Loucy (cell line): ENCODE measurements around the gene PIGP.

Experiments used
- H2AFZ ChIP-seq: fragments of 200-600 bp; sonication (generic); 2 replicates; pipeline ENCODE4 v1.6.0; 2016; ENCODE audit warnings: antibody characterized with exemption, mild to moderate bottlenecking, low read length, moderate library complexity
- H3F3A ChIP-seq: fragments of 200-600 bp; 2 replicates; pipeline ENCODE4 v1.6.0; 2016; ENCODE audit warnings: antibody characterized with exemption, low read depth, mild to moderate bottlenecking
- H3K27me3 ChIP-seq: fragments of 200-600 bp; sonication (generic); 2 replicates; pipeline ENCODE4 v1.6.1; 2014; ENCODE audit warnings: low read length, mild to moderate bottlenecking; ENCODE audit not compliant: insufficient read depth, poor library complexity, severe bottlenecking
- H3K36me3 ChIP-seq: fragments of 200-600 bp; sonication (generic); 2 replicates; pipeline ENCODE4 v1.6.1; 2016; ENCODE audit warnings: low read length; ENCODE audit not compliant: insufficient read depth
- H3K4me1 ChIP-seq: fragments of 200-600 bp; sonication (generic); 2 replicates; pipeline ENCODE4 v1.5.1; 2014; ENCODE audit warnings: low read length, mild to moderate bottlenecking; ENCODE audit not compliant: insufficient read depth, poor library complexity, severe bottlenecking
- H3K4me2 ChIP-seq: fragments of 200-600 bp; sonication (generic); 2 replicates; pipeline ENCODE4 v1.6.0; 2014; ENCODE audit warnings: antibody characterized with exemption, low read length, low read depth, mild to moderate bottlenecking; ENCODE audit not compliant: poor library complexity, severe bottlenecking
- H3K4me3 ChIP-seq: fragments of 200-600 bp; sonication (generic); 2 replicates; pipeline ENCODE4 v1.5.1; 2014; ENCODE audit warnings: low read length, mild to moderate bottlenecking, mixed read lengths; ENCODE audit not compliant: poor library complexity, severe bottlenecking
- H3K79me2 ChIP-seq: fragments of 200-600 bp; sonication (generic); 2 replicates; pipeline ENCODE4 v1.6.1; 2014; ENCODE audit warnings: low read length; ENCODE audit not compliant: insufficient read depth
- H3K9ac ChIP-seq: fragments of 200-600 bp; sonication (generic); 2 replicates; pipeline ENCODE4 v1.6.0; 2014; ENCODE audit warnings: mild to moderate bottlenecking, low read depth, low read length, moderate library complexity; ENCODE audit not compliant: poor library complexity, severe bottlenecking
- H3K9me2 ChIP-seq: fragments of 200-600 bp; sonication (generic); replicated peaks from 2 replicates; pipeline ENCODE4 v1.6.1; 2016; ENCODE audit warnings: low read depth, low read length, mixed read lengths
- H3K9me3 ChIP-seq: fragments of 200-600 bp; sonication (generic); 2 replicates; pipeline ENCODE4 v1.6.1; 2014; ENCODE audit warnings: mild to moderate bottlenecking, antibody characterized with exemption, low read length, low read depth; ENCODE audit not compliant: insufficient read depth
- H4K20me1 ChIP-seq: fragments of 200-600 bp; sonication (generic); 2 replicates; pipeline ENCODE4 v1.6.0; 2014; ENCODE audit warnings: antibody characterized with exemption, low read length, mild to moderate bottlenecking; ENCODE audit not compliant: insufficient read depth, poor library complexity, severe bottlenecking
- EZH2phosphoT487 ChIP-seq: fragments of 200-600 bp; IDR thresholded peaks from 2 replicates; pipeline ENCODE4 v1.6.1; 2018; ENCODE audit warnings: antibody characterized with exemption, mild to moderate bottlenecking, moderate library complexity, borderline replicate concordance
- TF ChIP-seq, protein P1 (sequence below): fragments of 200-600 bp; sonication (generic); conservative IDR thresholded peaks from 2 replicates; pipeline ENCODE4 v1.5.1; 2014; ENCODE audit warnings: mild to moderate bottlenecking, antibody characterized with exemption, low read length

Gene PIGP

DNA sequence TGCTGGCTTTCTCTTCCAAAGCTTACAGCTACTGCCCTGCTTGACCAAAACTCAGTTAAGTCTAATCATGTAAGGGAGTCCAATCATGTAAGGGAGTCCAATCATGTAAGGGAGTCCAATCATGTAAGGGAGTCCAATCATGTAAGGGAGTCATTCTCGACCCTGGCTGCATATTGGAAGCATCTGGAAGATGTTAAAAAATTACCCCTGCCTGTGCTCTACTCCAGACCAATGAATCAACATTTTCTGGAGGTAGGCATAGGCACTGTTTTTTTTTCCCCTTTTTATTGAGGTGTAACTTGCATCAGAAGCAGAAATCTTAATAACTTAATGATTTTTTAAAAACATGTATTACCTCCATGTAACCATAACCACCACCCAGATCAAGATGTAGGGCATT, 9.4 kb downstream of the PIGP start:
- Histone ChIP-seq H4K20me1 (no peaks in the 10 kb centered on the region), H3K9me2 (no peaks in the 10 kb centered on the region), H3K79me2 (no peaks in the 10 kb centered on the region), H3K27me3 (no peaks in the 10 kb centered on the region), H3K9me3 (no peaks in the 10 kb centered on the region), H3K4me2 (no peak overlapping the region), H3K9ac (no peak overlapping the region), H3K4me3 (no peak overlapping the region), H2AFZ (no peak overlapping the region), H3K4me1 (peaks cover 19% of the 10 kb centered on the region), H3K36me3 (no peaks in the 10 kb centered on the region), H3F3A (no peaks in the 10 kb centered on the region)
- no peak for TF ChIP-seq EZH2phosphoT487
- TF ChIP-seq, protein P1, sequence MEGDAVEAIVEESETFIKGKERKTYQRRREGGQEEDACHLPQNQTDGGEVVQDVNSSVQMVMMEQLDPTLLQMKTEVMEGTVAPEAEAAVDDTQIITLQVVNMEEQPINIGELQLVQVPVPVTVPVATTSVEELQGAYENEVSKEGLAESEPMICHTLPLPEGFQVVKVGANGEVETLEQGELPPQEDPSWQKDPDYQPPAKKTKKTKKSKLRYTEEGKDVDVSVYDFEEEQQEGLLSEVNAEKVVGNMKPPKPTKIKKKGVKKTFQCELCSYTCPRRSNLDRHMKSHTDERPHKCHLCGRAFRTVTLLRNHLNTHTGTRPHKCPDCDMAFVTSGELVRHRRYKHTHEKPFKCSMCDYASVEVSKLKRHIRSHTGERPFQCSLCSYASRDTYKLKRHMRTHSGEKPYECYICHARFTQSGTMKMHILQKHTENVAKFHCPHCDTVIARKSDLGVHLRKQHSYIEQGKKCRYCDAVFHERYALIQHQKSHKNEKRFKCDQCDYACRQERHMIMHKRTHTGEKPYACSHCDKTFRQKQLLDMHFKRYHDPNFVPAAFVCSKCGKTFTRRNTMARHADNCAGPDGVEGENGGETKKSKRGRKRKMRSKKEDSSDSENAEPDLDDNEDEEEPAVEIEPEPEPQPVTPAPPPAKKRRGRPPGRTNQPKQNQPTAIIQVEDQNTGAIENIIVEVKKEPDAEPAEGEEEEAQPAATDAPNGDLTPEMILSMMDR, result no peak

DNA sequence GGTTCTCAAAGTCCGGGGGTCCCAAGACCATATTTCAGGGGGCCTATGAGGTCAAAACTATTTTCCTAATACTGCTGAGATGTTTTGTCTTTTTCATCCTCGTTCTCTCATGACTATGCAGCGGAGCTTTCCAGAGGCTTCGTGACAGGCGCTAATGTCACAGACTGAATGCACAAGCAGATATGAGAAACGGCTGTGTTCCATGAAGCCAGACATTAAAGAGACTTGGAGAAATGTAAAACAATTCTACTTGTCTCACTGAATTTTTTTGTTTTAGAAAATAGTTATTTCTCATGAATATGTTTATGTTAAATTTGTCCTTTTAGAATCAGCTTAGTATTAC, 10.3 kb downstream of the PIGP start:
- TF ChIP-seq, protein P1, result no peak
- no peak for TF ChIP-seq EZH2phosphoT487
- Histone ChIP-seq H3K27me3 (no peaks in the 10 kb centered on the region), H3K9me3 (no peaks in the 10 kb centered on the region), H3K79me2 (no peaks in the 10 kb centered on the region), H2AFZ (no peak overlapping the region), H3K4me2 (no peak overlapping the region), H3K4me1 (peaks cover 24% of the 10 kb centered on the region), H3F3A (no peaks in the 10 kb centered on the region), H3K9me2 (no peaks in the 10 kb centered on the region), H3K9ac (no peak overlapping the region), H3K4me3 (no peak overlapping the region), H3K36me3 (no peaks in the 10 kb centered on the region), H4K20me1 (no peaks in the 10 kb centered on the region)

DNA sequence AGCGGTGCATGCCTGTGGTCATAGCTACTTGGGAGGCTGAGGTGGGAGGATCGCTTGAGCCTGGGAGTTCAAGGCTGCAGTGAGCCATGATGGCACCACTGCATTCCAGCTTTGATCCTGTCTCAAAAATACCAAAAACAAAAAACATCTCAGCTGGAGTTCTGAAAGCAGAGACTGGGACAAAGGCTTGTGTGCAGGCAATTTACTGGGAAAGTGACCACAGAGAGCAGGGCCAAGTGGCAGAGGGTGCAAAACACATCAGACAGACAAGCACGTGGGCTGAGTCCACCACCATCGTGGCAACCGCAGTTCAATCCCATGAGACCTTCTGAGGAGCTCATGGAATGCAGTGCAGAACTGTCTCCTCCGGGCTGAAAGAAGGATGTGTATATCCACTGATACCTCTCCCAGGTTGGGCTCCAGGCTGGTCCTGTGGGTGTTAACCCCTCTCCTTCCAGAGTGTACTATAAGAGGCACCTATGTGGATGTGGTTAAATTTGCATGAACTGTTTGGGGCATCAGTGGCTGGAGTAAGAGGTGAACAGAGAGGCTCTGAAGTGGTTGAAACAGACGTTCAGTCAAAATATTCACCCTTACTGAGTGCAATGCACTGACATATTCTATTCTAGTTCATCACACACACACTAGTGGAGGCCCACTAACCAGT, 10.8 kb downstream of the PIGP start:
- Histone ChIP-seq H3K79me2 (no peaks in the 10 kb centered on the region), H3K4me1 (peaks cover 25% of the 10 kb centered on the region), H3K9ac (no peak overlapping the region), H3F3A (no peaks in the 10 kb centered on the region), H2AFZ (no peak overlapping the region), H3K9me2 (no peaks in the 10 kb centered on the region), H3K9me3 (no peaks in the 10 kb centered on the region), H3K4me3 (no peak overlapping the region), H4K20me1 (no peaks in the 10 kb centered on the region), H3K4me2 (no peak overlapping the region), H3K27me3 (no peaks in the 10 kb centered on the region), H3K36me3 (no peaks in the 10 kb centered on the region)
- no peak for TF ChIP-seq EZH2phosphoT487
- TF ChIP-seq, protein P1, result no peak
